SK-N-MC (cell line): ENCODE results near the gene POMC.

Experiments used
- DNase-seq: peaks from one replicate; pipeline ENCODE4 v3.0.0-alpha.2; 2011; ENCODE audit warnings: low read depth, low spot score
- H3K27ac ChIP-seq: fragments of 200-600 bp; sonication (generic); 2 replicates; pipeline ENCODE4 v1.5.1; 2016; ENCODE audit warnings: mixed run types
- H3K36me3 ChIP-seq: fragments of 200-600 bp; sonication (generic); 2 replicates; pipeline ENCODE4 v1.6.1; 2017; ENCODE audit warnings: antibody characterized with exemption, low read length, mixed read lengths; ENCODE audit not compliant: insufficient read depth
- H3K4me3 ChIP-seq: fragments of 200-600 bp; sonication (generic); 2 replicates; pipeline ENCODE4 v1.5.1; 2016
- H3K9ac ChIP-seq: fragments of 200-600 bp; sonication (generic); 2 replicates; pipeline ENCODE4 v1.8.0; 2017; ENCODE audit warnings: mixed run types, mixed read lengths; ENCODE audit not compliant: insufficient read length
- H3K9me3 ChIP-seq: fragments of 200-600 bp; sonication (generic); 2 replicates; pipeline ENCODE4 v1.6.1; 2017; ENCODE audit warnings: low read depth, mild to moderate bottlenecking, antibody characterized with exemption, low read length, moderate library complexity, mixed read lengths
- EZH2 ChIP-seq: fragments of 200-600 bp; sonication (generic); IDR thresholded peaks from one replicate; pipeline ENCODE4 v1.6.1; 2017; ENCODE audit warnings: antibody characterized with exemption
- FOXP2 ChIP-seq: optimal IDR thresholded peaks from 2 replicates; pipeline ENCODE3; 2011; ENCODE audit warnings: mild to moderate bottlenecking, moderate library complexity; ENCODE audit not compliant: insufficient read depth; ENCODE audit errors: extremely low read length, control extremely low read depth
- POLR2AphosphoS5 ChIP-seq: IDR thresholded peaks from 2 replicates; pipeline ENCODE4 v1.6.1; 2012; ENCODE audit warnings: mild to moderate bottlenecking, low read depth, low read length, borderline replicate concordance

Gene POMC

GRCh38 chr2:25187729-25188350 lies 19.5 kb upstream of the POMC start:
- no peaks in the 10 kb centered on the region for H3K9me3 ChIP-seq
- no peak overlapping the region for H3K9ac ChIP-seq
- no peak for TF ChIP-seq FOXP2
- no peak for TF ChIP-seq POLR2AphosphoS5
- no peak for TF ChIP-seq EZH2
- H3K36me3 ChIP-seq: no peaks in the 10 kb centered on the region
- no peak overlapping the region for H3K4me3 ChIP-seq
- H3K27ac ChIP-seq: no peak overlapping the region
- no peak for DNase-seq

DNA sequence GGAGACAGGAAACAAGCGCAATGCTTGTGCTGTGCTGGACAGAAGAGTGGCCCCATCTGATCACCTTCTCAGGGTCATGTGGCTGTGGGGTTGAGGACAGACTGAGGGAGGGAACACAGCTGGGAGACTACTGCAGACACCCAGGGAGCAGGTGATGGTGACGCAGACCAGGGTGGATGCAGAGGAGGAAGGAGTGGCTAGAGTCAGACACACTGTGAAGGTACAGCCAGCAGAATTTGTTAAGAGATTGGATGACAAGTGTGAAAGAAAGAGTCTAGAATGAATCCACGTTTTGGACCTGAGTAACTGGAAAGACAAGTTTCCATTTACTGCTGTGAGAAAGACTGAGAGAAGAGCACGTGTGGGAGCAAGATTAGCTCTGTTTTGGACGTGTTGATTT lies 15.9 kb upstream of the POMC start:
- no peaks in the 10 kb centered on the region for H3K9me3 ChIP-seq
- no peak overlapping the region for H3K27ac ChIP-seq
- H3K9ac ChIP-seq: no peak overlapping the region
- no peak for DNase-seq
- no peaks in the 10 kb centered on the region for H3K36me3 ChIP-seq
- H3K4me3 ChIP-seq: no peak overlapping the region
- TF ChIP-seq POLR2AphosphoS5 (no peak), EZH2 (no peak), FOXP2 (no peak)

DNA sequence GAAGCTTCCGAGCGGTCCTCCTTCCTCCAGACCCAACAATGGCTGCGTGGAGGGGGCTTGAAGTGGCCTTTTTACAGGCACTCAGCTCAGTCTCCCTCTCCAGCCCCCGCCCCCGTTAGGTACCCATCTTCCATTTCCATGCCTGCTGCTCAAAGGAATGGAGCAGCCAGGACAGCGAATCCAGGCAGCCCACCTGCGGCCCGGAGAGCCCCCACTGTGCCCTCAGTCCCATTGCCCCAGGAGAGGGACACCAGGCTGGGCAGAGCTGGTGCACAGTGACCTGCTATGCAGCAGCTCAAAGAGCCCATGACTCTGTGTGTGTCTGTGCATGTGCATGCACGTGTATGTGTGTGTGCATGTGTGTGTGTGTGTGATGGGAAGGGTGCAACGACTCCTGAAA lies 10.6 kb upstream of the POMC start:
- Histone ChIP-seq H3K36me3 (no peaks in the 10 kb centered on the region), H3K9ac (no peak overlapping the region), H3K9me3 (no peaks in the 10 kb centered on the region), H3K27ac (no peak overlapping the region), H3K4me3 (no peak overlapping the region)
- no peak for DNase-seq
- TF ChIP-seq FOXP2: no peak
- TF ChIP-seq POLR2AphosphoS5: no peak
- no peak for TF ChIP-seq EZH2

DNA sequence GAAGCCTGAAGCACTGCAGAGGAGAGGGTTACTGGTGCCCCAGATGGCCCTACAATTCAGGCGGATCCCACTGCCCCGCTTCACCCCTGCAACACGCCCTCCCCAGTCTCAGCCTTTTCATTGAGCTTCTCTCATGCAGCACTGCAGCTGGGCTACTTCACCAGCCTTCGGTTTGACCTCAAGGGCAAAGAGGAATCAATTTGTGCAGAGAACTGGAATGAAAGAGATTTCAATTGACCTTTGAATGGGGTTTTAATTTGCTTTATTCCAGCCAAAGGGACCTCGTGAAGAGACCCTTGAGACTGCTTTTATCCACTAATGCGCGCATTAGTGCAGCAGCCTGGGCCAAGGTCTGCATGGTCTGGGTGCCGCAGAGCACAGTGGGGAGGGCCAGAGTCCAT lies 8.8 kb upstream of the POMC start:
- no peak overlapping the region for H3K4me3 ChIP-seq
- no peak overlapping the region for H3K27ac ChIP-seq
- H3K9me3 ChIP-seq: no peaks in the 10 kb centered on the region
- H3K36me3 ChIP-seq: no peaks in the 10 kb centered on the region
- no peak for DNase-seq
- H3K9ac ChIP-seq: no peak overlapping the region
- no peak for TF ChIP-seq POLR2AphosphoS5
- no peak for TF ChIP-seq EZH2
- TF ChIP-seq FOXP2: no peak

DNA sequence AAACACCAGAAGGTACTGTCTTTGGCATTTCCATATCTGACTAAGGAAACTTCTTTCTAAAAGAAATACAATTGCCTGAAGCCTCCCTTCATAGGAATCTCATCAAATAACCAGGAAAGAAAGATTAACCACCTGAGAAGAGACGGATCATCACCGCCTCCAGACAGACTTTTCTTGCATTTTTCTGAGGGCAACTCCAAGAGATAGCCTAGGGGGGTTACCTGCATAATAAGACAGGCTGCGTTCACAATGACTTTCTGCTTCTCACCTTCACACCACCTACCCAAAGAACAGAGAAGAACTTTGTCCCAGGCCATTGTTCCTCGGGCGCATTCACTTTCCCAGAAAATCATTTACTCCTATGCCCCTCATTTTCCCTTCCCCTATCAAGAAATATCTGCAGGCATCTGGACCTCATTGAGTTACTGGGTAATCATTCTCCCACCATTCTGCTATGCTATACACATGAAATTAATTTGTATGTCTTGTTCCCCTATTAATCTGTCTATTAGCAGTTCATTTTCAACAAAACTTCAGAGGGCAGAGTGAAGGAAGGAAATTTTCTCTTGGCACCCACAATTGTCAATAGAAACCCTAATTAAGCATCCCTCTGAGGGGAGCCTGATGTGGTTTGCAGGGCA lies 8.3 kb upstream of the POMC start:
- no peak for DNase-seq
- TF ChIP-seq EZH2: no peak
- no peak for TF ChIP-seq POLR2AphosphoS5
- TF ChIP-seq FOXP2: no peak
- no peak overlapping the region for H3K27ac ChIP-seq
- no peak overlapping the region for H3K9ac ChIP-seq
- H3K4me3 ChIP-seq: no peak overlapping the region
- H3K36me3 ChIP-seq: no peaks in the 10 kb centered on the region
- no peaks in the 10 kb centered on the region for H3K9me3 ChIP-seq

GRCh38 chr2:25176138-25176537 lies 7.8 kb upstream of the POMC start:
- no peak overlapping the region for H3K27ac ChIP-seq
- H3K4me3 ChIP-seq: no peak overlapping the region
- H3K9me3 ChIP-seq: no peaks in the 10 kb centered on the region
- DNase-seq: no peak
- H3K9ac ChIP-seq: no peak overlapping the region
- TF ChIP-seq EZH2 (no peak), POLR2AphosphoS5 (no peak), FOXP2 (no peak)
- no peaks in the 10 kb centered on the region for H3K36me3 ChIP-seq

GRCh38 chr2:25174192-25174861 lies 5.9 kb upstream of the POMC start:
- no peak overlapping the region for H3K27ac ChIP-seq
- no peak for TF ChIP-seq POLR2AphosphoS5
- TF ChIP-seq FOXP2: no peak
- no peak for TF ChIP-seq EZH2
- no peak overlapping the region for H3K4me3 ChIP-seq
- no peaks in the 10 kb centered on the region for H3K36me3 ChIP-seq
- DNase-seq: no peak
- no peaks in the 10 kb centered on the region for H3K9me3 ChIP-seq
- no peak overlapping the region for H3K9ac ChIP-seq

GRCh38 chr2:25173719-25174118 lies 5.3 kb upstream of the POMC start:
- no peak for DNase-seq
- TF ChIP-seq EZH2 (no peak), FOXP2 (no peak), POLR2AphosphoS5 (no peak)
- H3K9me3 ChIP-seq: no peaks in the 10 kb centered on the region

More at GRCh38 chr2:25173719-25174118, 5.3 kb upstream of the POMC start:
- H3K9ac ChIP-seq: no peak overlapping the region
- H3K4me3 ChIP-seq: no peak overlapping the region
- H3K36me3 ChIP-seq: no peaks in the 10 kb centered on the region
- no peak overlapping the region for H3K27ac ChIP-seq
